Adrenal gland (tissue), 12 donors: ENCODE data around the gene HSPA8. TPM values are rescaled to one million over a fixed set of nuclear protein-coding genes. Genes with fewer than 3 reads are reported as not detected.

ENCODE experiments used
- DNase-seq, 7 donors: peaks; one replicate each; pipeline ENCODE4 v3.0.0-alpha.2; 2019 to 2020
- H3K27ac ChIP-seq, 5 donors: fragments of 200-600 bp; sonication (generic) in 4 of 5; 1 replicate in 3 of 5; 2 replicates in 2 of 5; pipeline versions ENCODE4 v1.5.1 to v1.8.0; 2016 to 2020; ENCODE audit warnings: mild to moderate bottlenecking in 1 of 5
- H3K27me3 ChIP-seq: fragments of 200-600 bp; 2 replicates; pipeline ENCODE4 v1.8.0; 2021
- H3K36me3 ChIP-seq, 2 donors: fragments of 200-600 bp; replicated peaks in 1 of 2; 1 replicate in 1 of 2; 2 replicates in 1 of 2; pipeline versions ENCODE4 v1.5.1 to v1.8.0; 2018 to 2022
- H3K4me1 ChIP-seq, 2 donors: fragments of 200-600 bp; replicated peaks in 1 of 2; 1 replicate in 1 of 2; 2 replicates in 1 of 2; pipeline versions ENCODE4 v1.5.1 to v1.8.0; 2018 to 2021
- H3K4me3 ChIP-seq, 4 donors: fragments of 200-600 bp; sonication (generic) in 3 of 4; one replicate each; pipeline ENCODE4 v1.5.1; 2016 to 2018
- H3K9me3 ChIP-seq, 3 donors: fragments of 200-600 bp; sonication (generic) in 1 of 3; replicated peaks in 1 of 3; 1 replicate in 2 of 3; 2 replicates in 1 of 3; pipeline versions ENCODE4 v1.5.1 to v1.8.0; 2016 to 2021
- POLR2A ChIP-seq, 2 donors: fragments of 450-650 bp; IDR thresholded peaks; one replicate each; pipeline ENCODE4 v1.6.1; 2017; ENCODE audit warnings: antibody characterized with exemption in 2 of 2, mild to moderate bottlenecking in 2 of 2, moderate library complexity in 1 of 2
- WGBS, 4 donors: extraction: QIAGEN DNeasy Blood & Tissue Kit in 2 of 4; methylation state at CpG; one replicate each; pipeline versions ENCODE4 v1.1.5 to v1.1.7; 2013 to 2017; 5-methylcytosine and 5-hydroxymethylcytosine counted together
- intact Hi-C, 2 donors: fragments of 100-400 bp; cut with DNase I; formaldehyde crosslinking; loops; one replicate each; pipeline versions ENCODE4 v1.14.1 to v1.15.0; 2022 to 2023
- polyA plus RNA-seq, 3 donors: library from polyadenylated mRNA; stranded (reverse); fragments of 200-250 nt in 2 of 3; fragments of 350-450 nt in 1 of 3; fragmentation: Illumina TruSeq in 1 of 3; extraction: RNeasy Lipid Tissue Mini Kit (QIAGEN cat#74804) in 1 of 3; gene quantifications; one replicate each; pipeline ENCODE4 v1.2.3, GENCODE V29; 2013 to 2014
- total RNA-seq, 9 donors: library from RNA; depleted of rRNA in 4 of 9; stranded (reverse); fragments of >200 nt in 4 of 9; fragments of 120-200 nt in 1 of 9; fragmentation: NEBNext Ultra II Directional in 1 of 9; extraction: Animal tissue kit (Norgen Biotek cat#: 25700) in 1 of 9; gene quantifications; one replicate each; pipeline versions ENCODE4 v1.1.0 to v1.2.4, GENCODE V29; 2013 to 2023
- TF ChIP-seq, protein P1 (sequence below), 6 experiments: fragments of 450-650 bp in 4 of 6; fragments of 200-600 bp in 2 of 6; sonication (generic) in 1 of 6; IDR thresholded peaks; 1 replicate in 5 of 6; 2 replicates in 1 of 6; pipeline versions ENCODE4 v1.5.1 to v1.8.0; 2016 to 2021; ENCODE audit warnings: antibody characterized with exemption in 6 of 6, mild to moderate bottlenecking in 2 of 6, moderate library complexity in 1 of 6
- donor health status: healthy with polysubstance abuse.
- donor health status: Bipolar disorder and iron deficiency.
- donor health status: DM: yes; HTN: yes; CAD: no.
- donor health status: DM: no; HTN: no; CAD: no.
- donor health status: DM: no; HTN: no; CAD: no.
- donor health status: DM: yes; HTN: yes; CAD: no.

Gene HSPA8
- total and polyA plus RNA-seq, 12 donors = 81.6 to 4,262 (median 820) TPM

DNA sequence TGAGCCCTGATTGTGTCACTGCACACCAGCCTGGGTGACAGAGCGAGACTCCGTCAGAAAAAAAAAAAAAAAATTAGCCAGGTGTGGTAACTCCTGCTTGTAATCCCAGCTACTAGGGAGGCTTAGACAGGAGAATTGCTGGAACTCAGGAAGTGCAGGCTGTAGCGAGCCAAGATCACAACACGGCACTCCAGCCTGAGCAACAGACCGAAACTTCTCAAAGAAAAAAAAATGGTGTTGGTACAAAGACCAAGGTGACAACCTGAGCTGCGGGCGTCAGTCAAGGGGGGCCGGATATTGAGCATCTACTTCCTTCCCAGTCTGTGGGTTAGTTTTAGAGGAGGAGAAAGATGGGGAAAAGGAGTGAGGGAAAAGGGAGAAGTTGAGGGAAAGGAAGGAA, 48.5 kb upstream of the HSPA8 start:
- intact Hi-C loops = loop anchor here in 1 of 2 donors (5.0 kb wide), 1 partner anchor 137 kb away; no protein-coding TSS in a partner anchor
- Histone ChIP-seq H3K4me3 (no peak overlapping the region), H3K27ac (no peak overlapping the region), H3K9me3 (no peaks in the 10 kb centered on the region), H3K27me3 (no peaks in the 10 kb centered on the region), H3K4me1 (no peaks in the 10 kb centered on the region), H3K36me3 (no peaks in the 10 kb centered on the region)
- TF ChIP-seq, protein P1, sequence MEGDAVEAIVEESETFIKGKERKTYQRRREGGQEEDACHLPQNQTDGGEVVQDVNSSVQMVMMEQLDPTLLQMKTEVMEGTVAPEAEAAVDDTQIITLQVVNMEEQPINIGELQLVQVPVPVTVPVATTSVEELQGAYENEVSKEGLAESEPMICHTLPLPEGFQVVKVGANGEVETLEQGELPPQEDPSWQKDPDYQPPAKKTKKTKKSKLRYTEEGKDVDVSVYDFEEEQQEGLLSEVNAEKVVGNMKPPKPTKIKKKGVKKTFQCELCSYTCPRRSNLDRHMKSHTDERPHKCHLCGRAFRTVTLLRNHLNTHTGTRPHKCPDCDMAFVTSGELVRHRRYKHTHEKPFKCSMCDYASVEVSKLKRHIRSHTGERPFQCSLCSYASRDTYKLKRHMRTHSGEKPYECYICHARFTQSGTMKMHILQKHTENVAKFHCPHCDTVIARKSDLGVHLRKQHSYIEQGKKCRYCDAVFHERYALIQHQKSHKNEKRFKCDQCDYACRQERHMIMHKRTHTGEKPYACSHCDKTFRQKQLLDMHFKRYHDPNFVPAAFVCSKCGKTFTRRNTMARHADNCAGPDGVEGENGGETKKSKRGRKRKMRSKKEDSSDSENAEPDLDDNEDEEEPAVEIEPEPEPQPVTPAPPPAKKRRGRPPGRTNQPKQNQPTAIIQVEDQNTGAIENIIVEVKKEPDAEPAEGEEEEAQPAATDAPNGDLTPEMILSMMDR (IDR thresholded peaks at IDR 0.05) = no peak
- no peak for TF ChIP-seq POLR2A (IDR thresholded peaks at IDR 0.05)
- WGBS, 4 donors = 77 to 91% (median 82%) methylated on average over 8 of the region's 8 CpGs
- no peak for DNase-seq

GRCh38 chr11:123107945-123108495, 46.1 kb upstream of the HSPA8 start:
- no peaks in the 10 kb centered on the region for H3K27me3 ChIP-seq
- H3K4me1 ChIP-seq = peaks cover 0 to 5% of the 10 kb centered on the region in 2 donors
- no peaks in the 10 kb centered on the region for H3K9me3 ChIP-seq
- no peaks in the 10 kb centered on the region for H3K36me3 ChIP-seq
- TF ChIP-seq, protein P1 (IDR thresholded peaks at IDR 0.05) = no peak
- no peak for TF ChIP-seq POLR2A (IDR thresholded peaks at IDR 0.05)
- WGBS, 4 donors = 80 to 93% (median 90%) methylated on average over 4 of the region's 4 CpGs
- no peak overlapping the region for H3K27ac ChIP-seq
- no peak for DNase-seq
- no peak overlapping the region for H3K4me3 ChIP-seq
- intact Hi-C loops = loop anchor here in 1 of 2 donors (2.0 kb wide), 1 partner anchor 139 kb away; no protein-coding TSS in a partner anchor

DNA sequence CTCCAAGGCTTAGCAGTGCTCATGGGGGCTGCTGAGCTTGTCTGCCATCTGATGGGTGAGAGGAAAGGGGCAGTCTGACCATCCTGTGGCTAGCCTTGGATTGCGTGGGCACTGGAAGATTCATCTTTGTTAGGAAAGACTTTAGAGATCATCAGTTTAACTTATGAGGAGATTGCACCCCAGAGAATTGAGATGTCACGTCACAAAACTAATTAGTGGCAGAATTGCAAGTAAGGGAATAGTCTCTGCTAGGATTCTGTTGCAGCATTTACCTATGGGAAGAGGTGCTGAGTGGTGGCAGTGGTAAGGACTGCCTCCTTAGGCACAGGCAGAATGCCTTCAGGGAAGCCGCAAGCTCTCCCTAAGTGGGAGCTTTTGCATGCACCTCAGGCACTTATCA, 42.8 kb upstream of the HSPA8 start:
- WGBS, 4 donors = 85 to 100% (median 92%) methylated on average over 2 to 3 of the region's 3 CpGs
- intact Hi-C loops = loop anchor here in 1 of 2 donors (5.0 kb wide), 1 partner anchor 148 kb away; no protein-coding TSS in a partner anchor
- TF ChIP-seq POLR2A (IDR thresholded peaks at IDR 0.05) = no peak
- TF ChIP-seq, protein P1 (IDR thresholded peaks at IDR 0.05) = no peak
- Histone ChIP-seq H3K27me3 (no peaks in the 10 kb centered on the region), H3K36me3 (no peaks in the 10 kb centered on the region), H3K4me1 (peaks cover 14 to 21% of the 10 kb centered on the region in 2 donors), H3K27ac (no peak overlapping the region), H3K9me3 (no peaks in the 10 kb centered on the region), H3K4me3 (no peak overlapping the region)
- no peak for DNase-seq

DNA sequence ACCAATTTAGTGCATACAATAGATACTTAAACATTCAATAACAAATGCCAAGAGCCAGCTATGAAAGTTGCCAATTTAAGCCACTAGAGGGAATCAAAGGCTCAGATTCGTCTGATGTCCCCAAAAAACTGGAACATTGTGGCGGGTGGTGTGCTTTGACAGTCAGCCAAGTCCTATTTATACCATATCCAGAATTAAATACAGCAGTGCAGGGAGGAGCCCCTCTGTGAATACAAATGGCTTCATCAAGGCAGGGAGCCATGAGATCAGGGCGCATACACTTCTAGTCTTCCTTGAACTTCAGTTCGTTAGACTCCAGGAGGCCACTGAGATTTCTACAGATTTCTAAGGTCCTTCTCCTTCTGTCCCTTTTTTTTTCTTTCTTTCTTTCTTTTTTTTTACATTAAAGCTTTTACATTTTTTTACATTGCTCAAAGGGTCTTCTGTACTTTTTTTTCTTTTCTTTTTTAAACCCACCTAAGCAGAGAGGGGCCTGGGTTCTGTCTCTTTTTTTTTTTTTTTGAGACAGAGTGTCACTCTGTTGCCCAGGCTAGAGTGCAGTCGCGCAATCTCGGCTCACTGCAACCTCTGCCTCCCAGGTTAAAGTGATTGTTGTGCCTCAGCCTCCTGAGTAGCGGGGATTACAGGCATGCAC, 41.5 kb upstream of the HSPA8 start:
- Histone ChIP-seq H3K4me1 (peaks cover 14 to 21% of the 10 kb centered on the region in 2 donors), H3K4me3 (no peak overlapping the region), H3K36me3 (no peaks in the 10 kb centered on the region), H3K9me3 (no peaks in the 10 kb centered on the region), H3K27me3 (no peaks in the 10 kb centered on the region), H3K27ac (no peak overlapping the region)
- WGBS, 4 donors = 48% methylated on average over 8 of the region's 8 CpGs
- no peak for TF ChIP-seq POLR2A (IDR thresholded peaks at IDR 0.05)
- TF ChIP-seq, protein P1 (IDR thresholded peaks at IDR 0.05) = peak; percentile 60 to 82 (median 72)
- peak; percentile 42 to 85 (median 61) for DNase-seq
- intact Hi-C loops = loop anchor here in 1 of 2 donors (5.0 kb wide), 1 partner anchor 149 kb away; no protein-coding TSS in a partner anchor
